IPS DF 4.7 (cell line): Measurements from ENCODE around the gene PNCK.
"Not testable (repeated sequence)": the region's sequence is repeated elsewhere in the genome, so short reads cannot be mapped to it uniquely, and the experiment has no call there.

Experiments used
- DNase-seq: peaks from one replicate; pipeline ENCODE4 v3.0.0-alpha.2; 2013; ENCODE audit warnings: low spot score; ENCODE audit errors: extremely low read depth

PNCK gene

DNA sequence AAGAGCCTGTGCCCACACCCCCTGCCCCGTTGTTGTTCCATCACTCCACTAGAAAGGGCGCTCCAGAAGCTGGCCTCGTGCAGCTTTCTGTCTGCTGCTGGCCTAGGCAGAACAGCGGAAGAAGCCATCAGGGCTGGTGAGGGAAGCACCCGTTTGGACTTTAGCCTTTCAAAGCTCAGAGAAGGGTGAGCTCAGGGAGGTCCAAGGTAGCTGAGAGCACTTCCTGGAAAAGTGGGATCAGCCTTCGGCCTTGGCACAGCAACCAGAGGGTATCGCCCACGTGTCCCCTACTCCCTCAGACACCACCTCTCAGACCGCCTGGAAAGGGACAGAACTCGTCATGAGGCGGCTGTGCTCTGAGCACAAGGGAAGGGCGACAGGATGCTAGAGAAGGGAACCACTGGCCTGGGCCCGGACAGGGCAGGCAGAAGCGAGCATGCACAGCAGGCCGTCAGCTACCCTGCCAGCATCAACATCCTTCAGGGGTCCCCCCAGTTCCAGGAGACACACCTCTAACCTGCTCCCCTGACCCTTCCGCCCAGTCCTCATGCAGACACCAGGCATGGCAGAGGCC is 25.7 kb upstream of the PNCK start:
- not testable (repeated sequence) for DNase-seq

DNA sequence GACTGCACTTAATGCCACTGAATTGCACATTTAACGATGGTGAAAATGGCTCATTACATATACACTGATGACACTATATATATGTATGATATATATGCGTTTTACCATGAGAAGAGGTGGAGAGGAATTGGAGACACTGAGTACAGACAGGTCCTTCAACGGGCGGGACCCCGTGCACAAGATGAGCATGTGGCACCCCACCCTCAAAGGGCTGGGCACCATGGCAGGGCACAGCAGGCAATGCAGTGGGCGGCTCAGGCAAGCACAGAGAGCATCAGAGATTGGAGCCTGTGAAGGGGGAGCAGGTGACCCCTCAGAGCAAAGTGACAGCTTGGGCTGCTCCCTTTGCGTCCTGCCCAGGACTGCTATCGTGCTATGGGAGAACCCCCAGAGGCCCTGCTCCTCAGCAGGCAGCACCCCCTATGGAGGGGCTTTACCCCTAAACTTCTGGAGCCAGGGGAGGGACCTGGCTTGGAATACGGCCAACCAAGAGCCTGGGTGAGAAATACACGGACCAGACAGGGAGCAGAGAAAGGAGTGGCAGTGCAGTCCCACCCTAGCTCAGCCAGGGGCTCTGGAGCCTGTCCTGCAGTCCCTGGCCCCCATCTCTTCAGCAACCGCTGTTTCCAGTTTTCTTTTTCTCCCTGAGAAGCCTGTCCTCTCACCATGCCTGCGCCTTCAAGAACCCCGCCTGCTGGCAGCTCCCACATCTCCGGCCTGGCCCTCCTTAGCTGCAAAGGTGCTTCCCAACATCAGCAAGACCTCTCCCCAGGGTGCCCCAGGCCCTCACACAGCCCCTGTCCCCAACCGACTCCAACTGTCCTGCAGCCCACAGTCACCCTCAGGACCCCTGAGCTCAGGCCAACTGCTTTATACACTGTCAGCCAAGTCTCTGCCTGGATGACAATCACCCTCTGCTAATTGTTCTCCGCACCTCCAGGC is 24.6 kb upstream of the PNCK start:
- DNase-seq, result no peak

DNA sequence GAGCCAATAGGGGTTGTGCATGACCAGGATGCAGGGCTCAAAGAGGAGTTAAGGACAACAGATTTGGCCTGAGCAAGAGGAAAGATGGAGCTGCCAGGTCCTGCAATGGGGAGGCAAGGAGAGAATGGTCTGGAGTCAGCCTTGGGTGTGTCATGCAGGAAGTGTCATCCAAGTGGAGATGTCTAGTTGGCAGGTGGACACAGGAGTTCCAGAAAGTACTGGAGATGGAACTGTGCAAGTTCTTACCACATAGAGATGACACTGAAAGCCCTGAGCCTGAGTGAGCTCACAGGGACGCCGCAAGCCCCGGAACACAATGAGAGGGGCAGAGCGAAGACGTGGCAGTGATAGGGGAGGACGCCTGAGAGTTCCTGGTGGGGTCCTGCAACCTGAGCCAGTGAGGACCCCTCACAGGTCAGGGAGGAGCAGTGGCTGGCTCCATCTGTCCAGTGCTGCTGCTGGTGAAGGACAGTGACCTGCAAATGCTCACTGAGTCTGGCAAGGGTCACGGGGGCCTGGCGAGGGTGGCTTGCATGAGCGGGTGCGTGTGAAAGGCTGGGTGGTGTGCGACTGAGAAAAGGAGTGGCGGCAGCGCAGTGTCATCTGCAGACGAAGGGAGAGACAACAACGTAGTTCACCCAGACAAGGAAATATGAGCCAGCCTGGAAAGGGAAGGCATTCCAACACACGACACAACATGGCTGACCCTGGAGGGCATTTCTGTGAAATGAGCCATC is 23.5 kb upstream of the PNCK start:
- DNase-seq, result not testable (repeated sequence)

DNA sequence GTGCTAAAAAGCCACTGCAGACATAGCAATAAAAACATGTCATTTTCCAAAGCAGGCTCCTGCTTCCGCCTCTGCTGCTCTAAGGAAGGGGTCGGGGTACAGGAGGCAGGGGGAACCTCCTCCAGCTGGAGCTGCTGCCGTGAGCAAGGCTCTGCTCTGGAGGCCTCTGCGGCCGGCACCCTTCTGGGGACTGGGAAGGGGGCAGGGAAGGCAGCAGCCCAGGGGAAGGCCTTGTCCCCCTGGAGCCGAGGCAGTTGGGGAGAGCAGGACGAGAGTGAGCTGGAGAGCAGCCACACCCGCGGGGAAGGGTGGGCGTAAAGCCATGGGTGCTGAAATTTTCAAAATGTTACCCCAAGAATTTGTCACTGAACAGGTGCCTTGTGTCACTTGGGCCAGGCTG is 22.9 kb upstream of the PNCK start:
- DNase-seq, result not testable (repeated sequence)

DNA sequence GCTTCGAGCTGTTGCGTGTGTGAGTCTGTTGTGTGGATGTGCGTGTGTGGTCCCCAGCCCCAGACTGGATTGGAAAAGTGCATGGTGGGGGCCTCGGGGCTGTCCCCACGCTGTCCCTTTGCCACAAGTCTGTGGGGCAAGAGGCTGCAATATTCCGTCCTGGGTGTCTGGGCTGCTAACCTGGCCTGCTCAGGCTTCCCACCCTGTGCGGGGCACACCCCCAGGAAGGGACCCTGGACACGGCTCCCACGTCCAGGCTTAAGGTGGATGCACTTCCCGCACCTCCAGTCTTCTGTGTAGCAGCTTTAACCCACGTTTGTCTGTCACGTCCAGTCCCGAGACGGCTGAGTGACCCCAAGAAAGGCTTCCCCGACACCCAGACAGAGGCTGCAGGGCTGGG is 22.5 kb upstream of the PNCK start:
- DNase-seq, result no peak

- DNase-seq, result no peak
Measured at GRCh38 chrX:153694687-153695270, 21.2 kb upstream of the PNCK start.

DNA sequence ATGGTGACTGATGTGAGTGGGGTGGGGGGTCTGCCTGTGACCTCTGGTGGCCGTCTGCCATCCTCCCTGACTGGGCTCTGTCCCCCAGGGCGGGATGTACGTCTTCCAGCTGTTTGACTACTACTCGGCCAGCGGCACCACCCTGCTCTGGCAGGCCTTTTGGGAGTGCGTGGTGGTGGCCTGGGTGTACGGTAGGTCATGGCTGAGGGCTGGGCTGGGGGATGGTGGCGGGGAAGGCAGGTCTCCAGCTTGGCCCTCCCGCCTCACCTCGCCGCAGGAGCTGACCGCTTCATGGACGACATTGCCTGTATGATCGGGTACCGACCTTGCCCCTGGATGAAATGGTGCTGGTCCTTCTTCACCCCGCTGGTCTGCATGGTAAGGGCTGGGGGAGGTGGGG is 20.6 kb upstream of the PNCK start:
- not testable (repeated sequence) for DNase-seq

GRCh38 chrX:153693216-153694086 is 19.8 kb upstream of the PNCK start:
- DNase-seq, result no peak

DNA sequence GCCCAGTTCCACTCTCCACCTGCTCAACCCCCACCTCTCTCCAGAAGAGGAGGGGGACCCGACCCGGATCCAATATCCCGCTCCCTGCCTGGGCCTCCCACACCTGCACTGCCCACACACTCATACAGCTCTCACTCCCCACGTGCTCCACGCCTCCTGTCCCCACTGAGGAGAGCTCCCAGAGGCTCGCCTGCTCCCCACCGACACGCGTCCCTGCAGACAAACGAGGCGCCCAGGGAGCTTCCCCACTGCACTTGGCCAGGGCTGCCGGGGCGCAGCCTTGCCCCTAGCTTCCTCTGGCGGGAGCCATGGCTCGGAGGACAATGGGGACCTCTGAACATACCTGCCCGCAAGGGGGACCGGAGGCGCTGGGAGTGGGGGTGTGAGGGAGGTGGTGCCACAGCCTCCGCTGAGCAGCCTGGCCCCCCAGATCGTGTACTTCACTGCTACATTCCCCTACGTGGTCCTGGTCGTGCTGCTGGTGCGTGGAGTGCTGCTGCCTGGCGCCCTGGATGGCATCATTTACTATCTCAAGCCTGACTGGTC is 19.1 kb upstream of the PNCK start:
- no peak for DNase-seq

DNA sequence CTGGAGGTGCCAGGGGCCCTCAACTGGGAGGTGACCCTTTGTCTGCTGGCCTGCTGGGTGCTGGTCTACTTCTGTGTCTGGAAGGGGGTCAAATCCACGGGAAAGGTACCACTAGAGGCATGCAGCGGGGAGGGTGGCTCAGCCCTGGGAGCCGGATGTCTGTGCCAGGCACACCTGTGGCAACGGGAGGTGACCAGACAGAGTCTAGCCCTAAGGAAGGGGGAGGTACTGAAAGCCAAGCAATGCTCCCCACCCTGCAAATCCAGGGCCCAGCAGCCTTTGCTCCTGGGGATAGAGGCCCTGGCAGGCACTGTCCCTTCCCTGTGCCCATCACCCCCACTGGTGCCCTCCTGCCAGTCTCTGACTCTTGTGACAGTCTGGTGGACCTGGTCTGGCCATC is 18.4 kb upstream of the PNCK start:
- DNase-seq, result no peak

- not testable (repeated sequence) for DNase-seq
Measured at GRCh38 chrX:153691032-153691827, 17.6 kb upstream of the PNCK start.

DNA sequence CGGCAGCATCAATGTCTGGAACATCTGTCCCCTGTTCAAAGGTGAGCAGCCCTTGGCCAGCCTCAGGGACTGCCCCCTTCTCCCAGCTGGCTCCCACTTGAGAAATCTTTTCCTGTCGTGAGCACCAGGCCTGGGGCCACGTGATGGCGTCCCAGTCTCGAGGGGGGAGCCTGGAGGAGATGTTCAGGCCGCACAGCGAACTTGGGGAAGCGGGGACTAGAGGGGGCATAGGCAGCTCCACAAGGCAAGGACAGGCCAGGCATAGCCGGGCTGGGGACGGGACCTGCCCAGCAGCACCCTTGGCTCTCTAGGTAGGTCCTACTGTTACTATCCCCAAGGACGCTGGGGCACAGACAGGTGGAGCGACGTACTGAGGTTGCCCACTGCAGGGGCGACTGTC is 16.9 kb upstream of the PNCK start:
- no peak for DNase-seq

- no peak for DNase-seq
Measured at GRCh38 chrX:153689654-153690465, 16.2 kb upstream of the PNCK start.

- DNase-seq, result no peak
Measured at GRCh38 chrX:153688911-153689590, 15.4 kb upstream of the PNCK start.

GRCh38 chrX:153688506-153688905 is 14.9 kb upstream of the PNCK start:
- DNase-seq, result no peak

DNA sequence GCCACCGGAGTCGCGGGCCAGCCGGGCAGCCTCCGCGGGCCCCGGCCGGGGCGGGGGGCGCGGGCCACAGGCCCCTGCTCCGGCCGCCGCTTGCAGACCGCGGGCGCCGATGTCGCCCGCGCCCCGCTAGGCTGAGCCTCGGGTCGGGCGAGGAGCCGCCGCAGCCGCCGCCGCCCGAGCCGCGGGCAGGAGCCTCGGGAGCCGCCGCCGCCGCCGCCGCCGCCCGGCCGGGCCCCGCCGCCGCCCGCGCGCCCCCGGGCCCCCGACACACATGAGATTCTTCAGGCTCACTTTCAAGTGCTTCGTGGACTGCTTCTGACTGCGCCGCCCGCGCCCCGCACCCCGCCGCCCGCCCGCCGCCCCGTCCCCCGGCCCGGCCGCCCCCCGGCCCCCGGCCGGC is 14.5 kb upstream of the PNCK start:
- DNase-seq, result no peak

DNA sequence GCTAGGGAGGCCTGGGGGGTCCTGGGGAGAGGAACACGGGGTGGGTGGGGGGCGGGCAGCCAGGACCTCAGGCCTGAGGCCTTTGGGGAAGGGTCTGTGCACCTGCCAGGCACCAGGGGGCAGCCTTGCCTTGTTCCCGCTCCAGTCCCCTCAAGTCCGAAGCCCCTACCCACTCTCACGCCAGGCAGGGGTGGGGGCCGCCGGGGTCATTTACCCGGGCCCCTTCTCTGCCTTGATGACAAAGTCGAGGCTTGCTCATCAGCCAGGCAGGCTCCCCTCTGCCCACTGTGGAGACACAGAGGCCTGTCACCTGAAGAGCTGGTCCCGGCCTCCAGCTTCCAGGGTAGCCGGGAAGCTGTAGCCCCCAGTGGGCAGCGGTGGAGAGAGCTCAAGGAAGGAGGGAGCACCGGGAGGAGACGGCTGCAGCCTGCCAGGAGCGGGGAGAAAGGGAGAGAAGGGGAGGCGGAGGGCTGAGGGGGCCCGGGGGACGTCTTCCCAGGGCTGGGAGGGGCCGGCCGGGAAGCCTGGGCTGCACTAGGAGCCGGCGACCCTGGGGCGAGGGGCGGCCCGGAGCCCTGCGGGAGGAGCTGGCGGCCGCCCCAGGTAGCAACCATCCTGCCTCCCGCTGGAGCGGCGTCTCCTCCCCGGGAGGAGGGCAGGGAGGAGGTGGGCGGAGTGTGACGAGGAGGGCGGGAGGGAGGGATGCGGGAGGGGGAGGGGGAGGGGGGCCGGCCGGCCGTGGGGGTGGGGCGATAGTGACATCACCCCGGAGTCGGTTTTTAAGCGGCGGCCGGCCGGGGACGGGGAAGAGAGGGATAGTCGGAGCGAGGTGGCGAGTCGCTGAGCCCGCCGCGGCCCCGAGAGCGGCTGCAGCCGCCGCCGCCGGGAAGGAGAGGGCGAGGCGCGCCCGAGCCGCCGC is 13.8 kb upstream of the PNCK start, which contains the start of gene SLC6A8:
Gene SLC6A8, plus strand, starts transcription at position 806 of the 919 bp plus-strand sequence. CDS start 649 bp downstream, outside the sequence.
- DNase-seq, result no peak
